DND-41 (cell line): Measurements from ENCODE around the gene NIPSNAP3A.

ENCODE experiments used
- ATAC-seq: fragments of 200-7000 bp; cut with Tn5 transposase; 3 replicates; pipeline ENCODE4 v1.9.1; 2021; ENCODE audit warnings: low read depth; ENCODE audit not compliant: insufficient read depth
- DNase-seq: peaks from one replicate; pipeline ENCODE4 v3.0.0-alpha.2; 2020
- H2AFZ ChIP-seq: 2 replicates; pipeline ENCODE4 v1.6.0; 2012; ENCODE audit warnings: low read depth, low read length
- H3K27ac ChIP-seq: 2 replicates; pipeline ENCODE4 v1.5.1; 2012; ENCODE audit warnings: low read length, inconsistent platforms
- H3K27me3 ChIP-seq: fragments of 200-600 bp; sonication (generic); 2 replicates; pipeline ENCODE4 v1.6.0; 2012; ENCODE audit warnings: low read length, mild to moderate bottlenecking, inconsistent platforms; ENCODE audit not compliant: insufficient read depth, poor library complexity
- H3K36me3 ChIP-seq: 2 replicates; pipeline ENCODE4 v1.5.1; 2012; ENCODE audit warnings: low read length, inconsistent platforms; ENCODE audit not compliant: insufficient read depth
- H3K4me1 ChIP-seq: 2 replicates; pipeline ENCODE4 v1.5.1; 2012; ENCODE audit warnings: mild to moderate bottlenecking, low read length; ENCODE audit not compliant: insufficient read depth
- H3K4me2 ChIP-seq: 2 replicates; pipeline ENCODE4 v1.6.0; 2012; ENCODE audit warnings: mild to moderate bottlenecking, moderate library complexity, low read length, inconsistent platforms; ENCODE audit not compliant: insufficient read depth
- H3K4me3 ChIP-seq, 2 experiments: fragments of 200-600 bp in 1 of 2; shearing (Covaris generic) in 1 of 2; 2 replicates each; pipeline ENCODE4 v1.5.1; 2012 to 2016; ENCODE audit warnings: inconsistent platforms in 2 of 2, low read length in 2 of 2, mild to moderate bottlenecking in 2 of 2, low read depth in 1 of 2, moderate library complexity in 1 of 2
- H3K79me2 ChIP-seq: 2 replicates; pipeline ENCODE4 v1.6.0; 2012; ENCODE audit warnings: low read length, inconsistent platforms; ENCODE audit not compliant: insufficient read depth
- H3K9ac ChIP-seq: 2 replicates; pipeline ENCODE4 v1.6.0; 2012; ENCODE audit warnings: low read depth, mild to moderate bottlenecking, inconsistent platforms, low read length, moderate library complexity
- H3K9me3 ChIP-seq: 2 replicates; pipeline ENCODE4 v1.5.1; 2012; ENCODE audit warnings: low read length, moderate library complexity, mild to moderate bottlenecking, inconsistent platforms; ENCODE audit not compliant: insufficient read depth, severe bottlenecking
- H4K20me1 ChIP-seq: 2 replicates; pipeline ENCODE4 v1.6.0; 2012; ENCODE audit warnings: low read length; ENCODE audit not compliant: insufficient read depth
- EZH2 ChIP-seq: IDR thresholded peaks from 3 replicates; pipeline ENCODE4 v1.6.1; 2012; ENCODE audit warnings: borderline replicate concordance, low read depth, mild to moderate bottlenecking, moderate library complexity, low read length, inconsistent platforms; ENCODE audit not compliant: severe bottlenecking
- TF ChIP-seq, protein P1 (sequence below): IDR thresholded peaks from 2 replicates; pipeline ENCODE4 v1.5.1; 2012; ENCODE audit warnings: borderline replicate concordance, low read length, moderate library complexity, mild to moderate bottlenecking; ENCODE audit not compliant: poor library complexity, severe bottlenecking; ENCODE audit errors: extremely low read depth

The NIPSNAP3A gene

GRCh38 chr9:104802906-104803305, 55.4 kb downstream of the NIPSNAP3A start:
- Histone ChIP-seq H3K9ac (no peak overlapping the region), H3K4me1 (no peaks in the 10 kb centered on the region), H3K36me3 (no peaks in the 10 kb centered on the region), H3K9me3 (no peaks in the 10 kb centered on the region), H2AFZ (no peak overlapping the region), H4K20me1 (no peaks in the 10 kb centered on the region), H3K27me3 (no peaks in the 10 kb centered on the region), H3K79me2 (no peaks in the 10 kb centered on the region), H3K4me3 (no peak overlapping the region), H3K27ac (no peak overlapping the region), H3K4me2 (no peak overlapping the region)
- no peak for TF ChIP-seq EZH2
- TF ChIP-seq, protein P1, sequence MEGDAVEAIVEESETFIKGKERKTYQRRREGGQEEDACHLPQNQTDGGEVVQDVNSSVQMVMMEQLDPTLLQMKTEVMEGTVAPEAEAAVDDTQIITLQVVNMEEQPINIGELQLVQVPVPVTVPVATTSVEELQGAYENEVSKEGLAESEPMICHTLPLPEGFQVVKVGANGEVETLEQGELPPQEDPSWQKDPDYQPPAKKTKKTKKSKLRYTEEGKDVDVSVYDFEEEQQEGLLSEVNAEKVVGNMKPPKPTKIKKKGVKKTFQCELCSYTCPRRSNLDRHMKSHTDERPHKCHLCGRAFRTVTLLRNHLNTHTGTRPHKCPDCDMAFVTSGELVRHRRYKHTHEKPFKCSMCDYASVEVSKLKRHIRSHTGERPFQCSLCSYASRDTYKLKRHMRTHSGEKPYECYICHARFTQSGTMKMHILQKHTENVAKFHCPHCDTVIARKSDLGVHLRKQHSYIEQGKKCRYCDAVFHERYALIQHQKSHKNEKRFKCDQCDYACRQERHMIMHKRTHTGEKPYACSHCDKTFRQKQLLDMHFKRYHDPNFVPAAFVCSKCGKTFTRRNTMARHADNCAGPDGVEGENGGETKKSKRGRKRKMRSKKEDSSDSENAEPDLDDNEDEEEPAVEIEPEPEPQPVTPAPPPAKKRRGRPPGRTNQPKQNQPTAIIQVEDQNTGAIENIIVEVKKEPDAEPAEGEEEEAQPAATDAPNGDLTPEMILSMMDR, result no peak
- DNase-seq (no peak), ATAC-seq (no peak)

GRCh38 chr9:104805441-104805840, 58.0 kb downstream of the NIPSNAP3A start:
- no peaks in the 10 kb centered on the region for H3K36me3 ChIP-seq
- TF ChIP-seq, protein P1, result no peak
- no peak for TF ChIP-seq EZH2
- ATAC-seq (no peak), DNase-seq (no peak)
- H2AFZ ChIP-seq, result no peak overlapping the region
- no peak overlapping the region for H3K4me2 ChIP-seq
- H3K4me3 ChIP-seq, result no peak overlapping the region
- no peaks in the 10 kb centered on the region for H3K79me2 ChIP-seq
- H3K4me1 ChIP-seq, result no peaks in the 10 kb centered on the region
- no peak overlapping the region for H3K27ac ChIP-seq
- no peak overlapping the region for H3K9ac ChIP-seq
- no peaks in the 10 kb centered on the region for H3K27me3 ChIP-seq
- H4K20me1 ChIP-seq, result no peaks in the 10 kb centered on the region
- H3K9me3 ChIP-seq, result no peaks in the 10 kb centered on the region

GRCh38 chr9:104808035-104808614, 60.6 kb downstream of the NIPSNAP3A start:
- Histone ChIP-seq H3K9me3 (no peaks in the 10 kb centered on the region), H3K9ac (no peak overlapping the region), H3K27me3 (peaks cover 3% of the 10 kb centered on the region), H3K4me1 (no peaks in the 10 kb centered on the region), H3K36me3 (no peaks in the 10 kb centered on the region), H3K79me2 (no peaks in the 10 kb centered on the region), H4K20me1 (no peaks in the 10 kb centered on the region), H3K4me3 (no peak overlapping the region), H2AFZ (no peak overlapping the region), H3K27ac (no peak overlapping the region), H3K4me2 (no peak overlapping the region)
- no peak for ATAC-seq
- TF ChIP-seq EZH2, result no peak
- TF ChIP-seq, protein P1, result peak; percentile 29
- no peak for DNase-seq
